Lower leg skin (tissue), 4 donors: ENCODE data around the gene SOS1. TPM values are rescaled to one million over a fixed set of nuclear protein-coding genes. Genes with fewer than 3 reads are reported as not detected.

Source experiments
- DNase-seq, 2 donors: peaks; one replicate each; pipeline ENCODE4 v3.0.0-alpha.2; 2019; ENCODE audit warnings: low spot score in 2 of 2
- H3K4me3 ChIP-seq: fragments of 200-600 bp; sonication (generic); 2 replicates; pipeline ENCODE4 v1.5.1; 2017; ENCODE audit warnings: mild to moderate bottlenecking, low read depth; ENCODE audit not compliant: poor library complexity, severe bottlenecking
- POLR2A ChIP-seq, 2 donors: fragments of 450-650 bp; IDR thresholded peaks; one replicate each; pipeline ENCODE4 v1.6.1; 2016 to 2017; ENCODE audit warnings: antibody characterized with exemption in 2 of 2, mild to moderate bottlenecking in 1 of 2, moderate library complexity in 1 of 2
- WGBS, 2 donors: methylation state at CpG; one replicate each; pipeline ENCODE4 v1.1.5; 2018; 5-methylcytosine and 5-hydroxymethylcytosine counted together
- intact Hi-C: fragments of 100-400 bp; cut with DNase I; formaldehyde crosslinking; loops from one replicate; pipeline ENCODE4 v1.15.0; 2023; ENCODE audit warnings: low total_unique reads
- total RNA-seq, 4 donors: library from RNA; depleted of rRNA; stranded (reverse); fragments of >200 nt; gene quantifications; one replicate each; pipeline ENCODE4 v1.1.0, GENCODE V29; 2016
- TF ChIP-seq, protein P1 (sequence below), 3 donors: fragments of 450-650 bp; IDR thresholded peaks; one replicate each; pipeline ENCODE4 v1.5.1; 2016; ENCODE audit warnings: antibody characterized with exemption in 3 of 3, mild to moderate bottlenecking in 3 of 3, moderate library complexity in 2 of 3

SOS1 gene
- total RNA-seq, 4 donors from 2014 or later, result 18.9 to 25.0 (median 19.3) TPM

DNA sequence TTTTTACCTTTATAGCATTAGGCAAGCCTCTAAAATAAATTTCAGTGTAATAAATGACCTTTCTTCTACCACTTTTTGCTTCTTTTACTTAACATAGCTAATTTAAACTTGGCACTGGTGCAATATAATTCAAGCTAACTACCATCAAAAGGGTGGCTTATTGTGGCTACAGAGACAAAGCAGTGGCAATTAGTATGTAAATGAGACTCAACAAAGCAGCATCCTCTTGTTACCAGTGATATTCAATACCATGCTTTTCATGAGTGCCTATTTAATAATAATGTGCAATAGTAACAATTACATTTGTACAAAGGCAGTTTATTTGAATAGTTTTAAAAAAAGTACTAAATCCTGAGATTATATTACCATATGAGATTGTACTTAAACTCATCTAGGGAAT is 93.4 kb downstream of the SOS1 start:
- intact Hi-C loops, result no loop called here
- no peak overlapping the region for H3K4me3 ChIP-seq
- no peak for DNase-seq
- TF ChIP-seq, protein P1, sequence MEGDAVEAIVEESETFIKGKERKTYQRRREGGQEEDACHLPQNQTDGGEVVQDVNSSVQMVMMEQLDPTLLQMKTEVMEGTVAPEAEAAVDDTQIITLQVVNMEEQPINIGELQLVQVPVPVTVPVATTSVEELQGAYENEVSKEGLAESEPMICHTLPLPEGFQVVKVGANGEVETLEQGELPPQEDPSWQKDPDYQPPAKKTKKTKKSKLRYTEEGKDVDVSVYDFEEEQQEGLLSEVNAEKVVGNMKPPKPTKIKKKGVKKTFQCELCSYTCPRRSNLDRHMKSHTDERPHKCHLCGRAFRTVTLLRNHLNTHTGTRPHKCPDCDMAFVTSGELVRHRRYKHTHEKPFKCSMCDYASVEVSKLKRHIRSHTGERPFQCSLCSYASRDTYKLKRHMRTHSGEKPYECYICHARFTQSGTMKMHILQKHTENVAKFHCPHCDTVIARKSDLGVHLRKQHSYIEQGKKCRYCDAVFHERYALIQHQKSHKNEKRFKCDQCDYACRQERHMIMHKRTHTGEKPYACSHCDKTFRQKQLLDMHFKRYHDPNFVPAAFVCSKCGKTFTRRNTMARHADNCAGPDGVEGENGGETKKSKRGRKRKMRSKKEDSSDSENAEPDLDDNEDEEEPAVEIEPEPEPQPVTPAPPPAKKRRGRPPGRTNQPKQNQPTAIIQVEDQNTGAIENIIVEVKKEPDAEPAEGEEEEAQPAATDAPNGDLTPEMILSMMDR (IDR thresholded peaks at IDR 0.05), result no peak
- TF ChIP-seq POLR2A (IDR thresholded peaks at IDR 0.05), result no peak

DNA sequence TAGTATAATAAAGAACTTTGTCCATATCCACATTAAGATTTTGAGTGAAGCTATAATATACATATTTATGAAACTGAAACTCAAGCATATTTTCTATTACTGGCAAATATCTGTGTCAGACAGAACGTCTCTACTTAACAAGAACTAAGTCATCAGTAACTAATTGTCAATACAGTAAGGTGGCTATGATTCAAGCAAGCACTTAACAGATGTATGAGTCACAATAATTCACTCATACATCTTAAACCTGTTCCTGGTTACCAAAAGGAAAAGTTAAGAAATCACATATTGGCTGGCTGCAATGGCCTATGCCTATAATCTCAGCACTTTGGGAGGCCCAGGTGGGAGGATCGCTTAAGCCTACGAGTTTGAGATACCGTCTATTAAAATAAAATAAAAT is 96.0 kb downstream of the SOS1 start:
- intact Hi-C loops, result no loop called here
- no peak for DNase-seq
- TF ChIP-seq, protein P1 (IDR thresholded peaks at IDR 0.05), result no peak
- TF ChIP-seq POLR2A (IDR thresholded peaks at IDR 0.05), result no peak
- no peak overlapping the region for H3K4me3 ChIP-seq
- WGBS, 2 donors, result 69 to 85% methylated on average over 4 of the region's 4 CpGs

- no peak for TF ChIP-seq POLR2A (IDR thresholded peaks at IDR 0.05)
- TF ChIP-seq, protein P1 (IDR thresholded peaks at IDR 0.05), result no peak
- H3K4me3 ChIP-seq, result no peak overlapping the region
- WGBS, 2 donors, result 67 to 69% methylated on average over 3 of the region's 3 CpGs
- no peak for DNase-seq
- intact Hi-C loops, result no loop called here
Observed at GRCh38 chr2:39023649-39024048, 97.2 kb downstream of the SOS1 start.

DNA sequence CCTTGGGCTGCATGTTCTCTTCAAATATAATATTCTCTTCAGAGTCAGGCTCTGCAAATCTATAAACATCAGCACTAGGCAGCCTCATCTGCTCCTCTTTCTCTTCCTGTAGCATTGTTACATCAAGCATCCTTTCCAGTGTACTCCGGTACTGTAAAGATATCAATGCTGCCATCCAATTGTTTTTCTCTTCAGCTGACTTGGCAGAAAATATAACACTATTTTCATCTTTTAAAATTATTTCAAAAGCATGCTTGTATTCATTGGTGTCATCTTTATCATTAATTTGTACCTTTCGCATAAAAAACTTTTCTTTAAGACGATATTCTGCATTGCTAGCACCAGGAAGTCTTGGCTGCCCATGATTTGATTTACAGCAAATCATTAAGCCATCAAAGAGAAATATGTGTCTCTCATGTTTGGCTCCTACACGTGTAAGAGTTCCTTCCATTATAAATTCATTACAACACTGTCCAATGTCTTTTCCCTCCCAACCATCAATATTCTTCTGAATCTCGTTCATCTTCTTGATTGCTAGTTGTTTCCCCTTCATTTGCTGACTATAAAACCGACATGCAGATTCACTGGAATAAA is 98.1 kb downstream of the SOS1 start:
- no peak overlapping the region for H3K4me3 ChIP-seq
- DNase-seq, result no peak
- intact Hi-C loops, result no loop called here
- 68 to 71% methylated on average over 6 of the region's 6 CpGs for WGBS, 2 donors
- TF ChIP-seq POLR2A (IDR thresholded peaks at IDR 0.05), result no peak

DNA sequence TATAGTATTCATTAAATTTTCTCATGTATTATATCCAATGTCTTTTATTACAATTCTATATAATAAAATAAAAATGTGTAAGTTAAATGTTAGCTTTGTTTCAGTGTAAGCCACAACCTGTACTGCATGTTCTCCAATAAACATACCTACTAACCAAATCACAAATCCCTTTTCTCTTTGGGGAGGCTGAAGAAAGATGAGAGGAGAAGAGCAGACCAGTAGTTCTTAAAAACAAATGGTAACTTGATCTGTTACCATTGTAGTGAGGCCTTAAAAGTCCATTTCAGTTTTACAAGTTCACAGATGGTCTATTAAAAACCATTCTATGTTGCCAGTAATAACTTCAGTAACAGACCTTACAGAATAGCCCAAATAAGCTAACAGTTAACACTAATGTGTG is 100.5 kb downstream of the SOS1 start:
- no peak overlapping the region for H3K4me3 ChIP-seq
- intact Hi-C loops, result no loop called here
- TF ChIP-seq, protein P1 (IDR thresholded peaks at IDR 0.05), result no peak
- TF ChIP-seq POLR2A (IDR thresholded peaks at IDR 0.05), result no peak
- no peak for DNase-seq

- WGBS, 2 donors, result 91 to 92% methylated on average over 4 of the region's 4 CpGs
- no peak for DNase-seq
- intact Hi-C loops, result no loop called here
- TF ChIP-seq POLR2A (IDR thresholded peaks at IDR 0.05), result no peak
- TF ChIP-seq, protein P1 (IDR thresholded peaks at IDR 0.05), result no peak
- H3K4me3 ChIP-seq, result no peak overlapping the region
Observed at GRCh38 chr2:39018638-39019037, 102.2 kb downstream of the SOS1 start.
